Lower leg skin (tissue), 3 donors: Measurements from ENCODE around the gene SLC35F3.

Source experiments
- POLR2A ChIP-seq, 2 donors: fragments of 450-650 bp; IDR thresholded peaks; one replicate each; pipeline ENCODE4 v1.6.1; 2016 to 2017; ENCODE audit warnings: antibody characterized with exemption in 2 of 2, mild to moderate bottlenecking in 1 of 2, moderate library complexity in 1 of 2
- TF ChIP-seq, protein P1 (sequence below), 3 donors: fragments of 450-650 bp; IDR thresholded peaks; one replicate each; pipeline ENCODE4 v1.5.1; 2016; ENCODE audit warnings: antibody characterized with exemption in 3 of 3, mild to moderate bottlenecking in 3 of 3, moderate library complexity in 2 of 3

DNA sequence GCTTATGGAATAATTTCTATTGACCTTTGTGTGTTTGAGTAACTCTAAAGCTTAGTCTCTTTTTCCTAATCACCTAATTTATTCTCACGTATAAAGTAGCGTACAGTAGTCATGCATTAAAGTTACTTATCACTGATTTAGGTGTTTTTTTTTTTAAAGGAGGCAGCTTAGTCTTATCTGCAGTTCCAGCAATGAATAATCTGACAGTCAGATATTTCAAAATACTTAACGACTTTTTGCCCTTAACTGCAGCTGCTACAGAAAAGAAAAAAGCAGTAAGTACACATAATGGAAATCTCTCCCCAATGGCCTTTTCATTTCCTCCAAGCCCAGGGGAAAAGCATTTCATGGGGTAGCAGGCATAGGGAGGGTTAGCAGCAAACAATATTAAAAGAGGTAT is 54.6 kb downstream of the SLC35F3 start:
- TF ChIP-seq POLR2A (IDR thresholded peaks at IDR 0.05), result no peak
- TF ChIP-seq, protein P1, sequence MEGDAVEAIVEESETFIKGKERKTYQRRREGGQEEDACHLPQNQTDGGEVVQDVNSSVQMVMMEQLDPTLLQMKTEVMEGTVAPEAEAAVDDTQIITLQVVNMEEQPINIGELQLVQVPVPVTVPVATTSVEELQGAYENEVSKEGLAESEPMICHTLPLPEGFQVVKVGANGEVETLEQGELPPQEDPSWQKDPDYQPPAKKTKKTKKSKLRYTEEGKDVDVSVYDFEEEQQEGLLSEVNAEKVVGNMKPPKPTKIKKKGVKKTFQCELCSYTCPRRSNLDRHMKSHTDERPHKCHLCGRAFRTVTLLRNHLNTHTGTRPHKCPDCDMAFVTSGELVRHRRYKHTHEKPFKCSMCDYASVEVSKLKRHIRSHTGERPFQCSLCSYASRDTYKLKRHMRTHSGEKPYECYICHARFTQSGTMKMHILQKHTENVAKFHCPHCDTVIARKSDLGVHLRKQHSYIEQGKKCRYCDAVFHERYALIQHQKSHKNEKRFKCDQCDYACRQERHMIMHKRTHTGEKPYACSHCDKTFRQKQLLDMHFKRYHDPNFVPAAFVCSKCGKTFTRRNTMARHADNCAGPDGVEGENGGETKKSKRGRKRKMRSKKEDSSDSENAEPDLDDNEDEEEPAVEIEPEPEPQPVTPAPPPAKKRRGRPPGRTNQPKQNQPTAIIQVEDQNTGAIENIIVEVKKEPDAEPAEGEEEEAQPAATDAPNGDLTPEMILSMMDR (IDR thresholded peaks at IDR 0.05), result no peak
